ENCODE data around the gene COL4A3.

- TF ChIP-seq CTCF (IDR thresholded peaks at IDR 0.05) (no peak), EP300 (IDR thresholded peaks at IDR 0.05) (no peak), POLR2AphosphoS5 (IDR thresholded peaks at IDR 0.05) (no peak)
Observed at GRCh38 chr2:227152093-227152766, 12.2 kb upstream of the COL4A3 start.
